Suppressor macrophage (primary cell): ENCODE results near the gene DEPDC5.
"Not testable (repeated sequence)": the region's sequence is repeated elsewhere in the genome, so short reads cannot be mapped to it uniquely, and the experiment has no call there.

Experiments used
- DNase-seq, 4 experiments: peaks; one replicate each; pipeline ENCODE4 v3.0.0-alpha.2; 2020 to 2022
- total RNA-seq, 17 experiments: gene quantifications; one replicate each; lab custom pipeline; 2026; ENCODE audit warnings: mixed read lengths in 6 of 17, inconsistent platforms in 3 of 17; lab: John Stamatoyannopoulos, UW

Gene DEPDC5
- total RNA-seq: 6.6 to 32.5 (median 16.9) reads per million in 17 experiments

DNA sequence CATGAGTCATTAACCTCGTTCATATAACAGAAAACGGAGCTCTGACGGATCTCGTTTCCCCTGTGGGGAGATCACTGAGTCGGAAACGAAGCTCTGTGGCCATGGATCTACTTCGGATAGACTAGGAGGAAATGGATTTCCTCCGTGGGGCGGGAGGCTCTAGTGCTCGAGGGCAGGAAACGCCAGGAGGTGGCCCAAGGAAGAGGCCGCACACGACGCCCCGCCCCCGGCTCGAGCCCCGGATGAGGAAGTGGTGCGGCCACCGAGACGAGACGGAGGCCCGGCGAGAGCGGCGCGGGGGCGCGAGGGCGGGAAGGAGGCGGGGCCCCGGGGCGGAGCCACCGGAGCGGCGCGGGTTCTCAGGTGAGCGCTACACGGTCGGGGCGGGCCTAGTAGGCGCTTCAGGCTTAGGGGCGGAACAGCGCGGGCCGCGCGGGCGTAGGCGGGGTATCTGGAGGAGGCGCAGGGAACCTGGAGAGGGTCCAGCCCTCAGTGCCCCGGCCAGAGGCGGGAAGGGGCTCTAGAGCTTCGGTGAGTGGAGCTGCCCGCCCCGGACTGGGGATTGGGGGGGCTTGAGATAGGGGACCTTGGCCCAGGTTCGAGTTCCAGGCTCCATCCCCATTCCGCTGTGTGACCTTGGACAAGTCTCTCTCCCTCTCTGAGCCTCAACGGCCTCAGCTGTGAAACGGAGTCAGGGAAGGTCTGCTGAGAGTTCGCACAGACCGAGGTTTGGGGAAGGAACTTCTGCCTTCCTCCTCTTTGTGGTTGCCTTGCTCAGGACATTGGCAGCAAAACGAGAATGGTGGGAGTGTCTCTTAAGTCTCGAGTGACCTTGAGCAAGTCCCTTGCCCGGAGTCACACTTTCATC, at the start of gene DEPDC5:
Gene DEPDC5, plus strand, starts transcription at position 386 of the 868 bp plus-strand sequence. CDS start 903 bp downstream, outside the sequence.
- DNase-seq: peak; percentile 97 to 99 (median 98)

- DNase-seq: no peak
These were observed 46.3 kb upstream of the DEPDC5 start for GRCh38 chr22:31707519-31707918.

GRCh38 chr22:31711226-31711625, 42.6 kb upstream of the DEPDC5 start:
- peak; percentile 63 to 79 (median 66) for DNase-seq

DNA sequence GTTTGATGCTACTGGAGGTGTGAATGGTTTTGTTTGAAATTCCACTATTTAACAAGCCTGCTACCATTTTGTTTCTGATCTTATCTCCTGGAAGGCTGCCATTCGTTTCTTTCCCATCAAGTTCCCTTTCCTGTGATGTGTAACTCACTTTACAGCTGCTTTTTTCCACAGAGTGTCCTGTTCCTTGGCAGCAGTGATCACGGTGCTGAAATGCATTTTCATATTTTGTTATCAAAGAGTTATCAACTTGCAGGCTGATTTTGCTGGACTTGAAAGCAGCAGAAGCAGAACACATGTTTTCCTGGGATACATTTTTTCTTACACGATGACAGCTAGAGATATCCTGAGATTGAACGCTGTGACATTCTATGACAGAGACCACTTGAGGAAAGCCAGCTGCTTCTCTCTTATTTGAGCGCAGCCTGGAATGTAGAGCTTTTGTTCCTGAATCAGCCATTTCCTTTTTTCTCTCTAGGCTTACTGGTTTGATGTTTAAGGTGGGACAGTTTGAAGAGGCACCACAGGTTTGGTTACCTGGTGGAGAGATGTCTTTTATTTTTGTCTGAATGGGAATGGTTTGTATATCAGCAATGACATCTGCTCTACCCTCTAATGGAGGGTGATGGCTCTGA, 38.6 kb upstream of the DEPDC5 start:
- no peak for DNase-seq

DNA sequence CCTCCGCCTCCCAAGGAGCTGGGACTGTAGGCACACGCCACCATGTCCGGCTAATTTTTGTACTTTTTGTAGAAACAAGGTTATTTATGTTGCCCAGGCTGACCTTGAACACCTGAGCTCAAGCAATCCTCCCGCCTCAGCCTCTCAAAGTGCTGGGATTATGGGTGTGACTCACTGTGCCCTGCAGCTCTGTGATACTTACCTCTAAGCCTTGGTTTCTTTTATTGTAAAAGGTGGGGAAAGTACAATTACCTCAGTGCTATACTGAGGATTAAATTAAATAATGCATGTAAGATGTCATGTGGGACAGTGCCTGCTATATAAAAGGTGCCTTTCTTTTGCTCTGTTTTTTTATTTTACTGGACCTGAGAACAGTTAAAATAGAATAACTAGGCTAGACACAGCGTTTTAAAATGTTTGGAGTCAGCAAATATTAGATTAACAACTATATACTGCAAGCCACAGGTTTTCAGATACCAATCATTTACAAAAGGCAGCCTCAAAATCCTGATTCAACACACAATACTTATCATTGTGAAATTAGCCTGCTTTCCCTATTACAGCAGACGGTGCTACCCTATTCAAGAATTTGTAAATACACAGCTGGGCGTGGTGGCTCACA, 33.9 kb upstream of the DEPDC5 start:
- DNase-seq: no peak

- no peak for DNase-seq
These were observed 30.1 kb upstream of the DEPDC5 start for GRCh38 chr22:31723723-31724122.

DNA sequence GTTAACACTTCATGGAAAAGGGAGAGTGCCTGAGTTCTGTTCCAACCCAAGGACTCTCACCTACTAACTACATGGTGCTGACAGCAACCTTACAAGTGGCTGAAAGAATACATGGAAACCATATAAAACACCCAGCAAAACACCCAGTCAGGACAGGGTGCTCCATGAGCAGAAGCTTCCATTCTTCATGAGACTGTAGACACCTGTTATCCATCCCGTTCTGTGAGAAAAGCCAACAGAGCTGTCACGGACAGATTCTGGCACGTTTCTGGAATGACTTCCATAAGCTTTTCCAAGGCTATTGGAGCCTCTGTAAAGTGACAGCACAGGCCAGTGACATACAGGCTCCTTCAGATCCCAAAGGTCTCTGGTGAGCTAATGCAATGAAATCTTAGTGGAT, 27.1 kb upstream of the DEPDC5 start:
- DNase-seq: no peak

DNA sequence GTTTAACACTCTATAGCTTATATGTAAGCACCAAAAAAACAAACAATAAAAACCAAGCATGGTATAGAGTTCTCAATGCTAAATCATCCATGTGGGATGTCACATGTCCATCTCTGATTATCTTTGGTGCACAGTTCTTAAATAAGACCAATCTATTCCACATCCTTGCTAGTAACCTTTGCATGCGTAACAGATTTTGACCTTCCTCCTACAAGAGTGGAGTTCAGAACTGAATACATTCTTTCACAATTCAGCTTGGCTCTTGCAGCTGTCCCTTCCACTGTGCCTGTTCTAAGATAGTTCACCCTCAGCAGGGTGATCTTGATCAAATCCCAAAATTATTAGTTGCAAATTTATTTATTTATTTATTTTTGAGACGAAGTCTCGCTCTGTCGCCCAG, 25.0 kb upstream of the DEPDC5 start:
- peak in 2 of 4 experiments; percentile 29 to 31 for DNase-seq

DNA sequence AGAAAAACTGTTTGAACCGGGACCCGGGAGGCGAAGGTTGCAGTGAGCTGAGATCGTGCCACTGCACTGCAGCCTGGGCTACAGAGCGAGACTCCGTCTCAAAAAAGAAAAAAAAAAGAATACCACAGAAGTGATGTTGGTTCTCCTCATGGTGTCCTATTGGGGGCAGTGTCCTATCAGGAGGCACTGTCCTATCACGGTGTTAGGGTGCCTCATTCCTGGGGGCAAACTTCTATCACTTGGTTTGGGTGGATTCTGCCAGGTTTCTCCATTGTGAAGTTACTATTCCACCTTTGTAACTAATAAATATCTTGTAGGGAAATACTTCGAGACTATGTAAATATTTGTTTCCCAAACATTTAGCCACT, 23.5 kb upstream of the DEPDC5 start:
- no peak for DNase-seq

GRCh38 chr22:31732089-31732829, 21.6 kb upstream of the DEPDC5 start:
- no peak for DNase-seq

DNA sequence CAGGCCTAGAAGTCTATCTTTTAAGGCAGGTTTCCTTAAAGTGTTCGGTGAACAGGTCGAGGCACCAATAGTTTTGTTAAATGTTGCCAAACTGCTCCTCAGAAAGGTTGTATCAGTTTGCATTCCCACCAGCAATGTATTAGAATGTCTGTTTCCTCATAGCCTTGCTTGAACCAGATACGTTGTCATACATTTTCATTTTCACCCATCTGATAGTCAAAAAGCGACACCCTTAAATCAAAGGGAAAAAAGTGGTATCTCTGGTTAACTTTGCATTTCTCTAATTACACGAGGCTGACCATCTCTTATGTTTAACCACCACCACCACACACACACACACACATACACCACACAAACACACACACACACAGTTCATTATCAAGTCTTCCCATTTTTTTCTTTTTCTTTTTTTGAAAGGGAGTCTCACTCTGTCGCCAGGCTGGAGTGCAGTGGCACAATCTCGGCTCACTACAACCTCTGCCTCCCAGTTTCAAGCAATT, 20.2 kb upstream of the DEPDC5 start:
- no peak for DNase-seq

GRCh38 chr22:31734512-31734911, 19.3 kb upstream of the DEPDC5 start:
- no peak for DNase-seq

DNA sequence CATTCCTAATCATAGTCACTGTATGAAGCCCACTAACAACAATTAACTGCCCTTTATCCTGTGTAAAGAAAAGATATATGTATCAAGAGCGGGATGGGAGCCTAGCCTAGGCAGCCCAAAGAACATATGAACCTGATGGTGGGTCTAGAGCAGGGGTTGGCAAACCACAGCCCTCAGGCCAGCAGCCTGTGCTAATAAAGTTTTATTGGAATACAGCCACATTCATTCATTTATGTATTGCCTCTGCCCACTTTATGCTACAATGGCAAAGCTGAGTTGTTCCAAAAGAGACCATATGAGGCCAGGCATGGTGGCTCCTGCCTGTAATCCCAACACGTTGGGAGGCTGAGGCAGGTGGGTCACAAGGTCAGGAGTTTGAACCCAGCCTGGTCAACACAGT, 17.4 kb upstream of the DEPDC5 start:
- DNase-seq: no peak

DNA sequence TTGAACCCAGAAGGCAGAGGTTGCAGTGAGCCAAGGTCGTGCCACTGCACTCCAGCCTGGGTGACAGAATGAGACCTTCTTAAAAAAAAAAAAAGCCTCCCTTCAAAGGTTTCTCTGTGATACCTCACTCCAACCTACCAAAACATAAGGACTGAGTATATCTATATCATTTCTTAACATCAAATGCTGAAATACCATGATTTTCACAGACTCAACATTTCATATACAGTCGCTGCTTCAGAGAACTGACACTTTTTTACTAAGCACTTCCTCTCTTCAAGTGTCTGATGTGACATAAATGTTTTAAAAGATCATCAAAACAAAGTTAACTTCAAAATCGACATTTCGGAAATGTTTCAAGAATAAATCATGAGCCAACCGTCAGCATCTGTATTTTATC, 15.9 kb upstream of the DEPDC5 start:
- DNase-seq: no peak

- DNase-seq: no peak
These were observed 15.3 kb upstream of the DEPDC5 start for GRCh38 chr22:31738566-31738965.

GRCh38 chr22:31739795-31740201, 14.0 kb upstream of the DEPDC5 start:
- DNase-seq: peak in 1 of 4 experiments; percentile 8

- DNase-seq: not testable (repeated sequence)
These were observed 13.5 kb upstream of the DEPDC5 start for GRCh38 chr22:31740314-31740713.

GRCh38 chr22:31742115-31742514, 11.7 kb upstream of the DEPDC5 start:
- peak; percentile 16 to 64 (median 44) for DNase-seq

GRCh38 chr22:31742682-31743081, 11.1 kb upstream of the DEPDC5 start:
- DNase-seq: no peak

DNA sequence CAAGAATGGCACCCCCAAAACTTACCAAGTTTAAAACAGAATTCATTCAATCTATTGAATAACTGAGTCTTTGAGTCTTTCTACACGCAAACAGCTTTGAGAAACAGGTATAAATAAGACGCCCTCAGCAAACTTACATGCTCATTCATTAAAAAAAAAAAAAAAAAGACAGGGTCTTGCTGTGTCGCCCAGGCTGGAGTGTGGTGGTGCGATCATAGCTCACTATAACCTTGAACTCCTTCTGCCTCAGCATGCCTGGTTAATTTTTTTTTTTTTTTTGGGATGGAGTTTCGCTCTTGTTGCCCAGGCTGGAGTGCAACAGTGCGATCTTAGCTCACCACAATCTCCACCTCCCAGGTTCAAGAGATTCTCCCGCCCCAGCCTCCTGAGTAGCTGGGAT, 9.9 kb upstream of the DEPDC5 start:
- no peak for DNase-seq

DNA sequence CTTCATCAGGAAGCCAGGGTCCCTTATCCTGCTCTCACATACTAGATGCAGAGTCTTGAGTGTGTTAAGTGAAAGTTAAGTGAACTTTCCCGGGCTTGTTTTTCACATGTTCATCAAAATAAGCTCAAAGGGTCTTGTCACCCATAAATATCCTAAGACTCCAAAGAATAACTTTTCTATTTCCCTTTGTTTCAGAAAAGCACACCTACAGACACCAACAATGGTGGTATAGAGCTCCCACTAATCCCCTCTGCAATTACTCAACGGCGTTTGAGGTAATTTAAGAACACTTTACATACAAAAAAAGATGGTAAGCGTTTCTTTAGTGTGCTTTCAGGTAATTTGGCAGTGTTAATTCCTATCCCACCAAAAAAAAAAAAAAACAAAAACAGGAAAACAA, 6.4 kb upstream of the DEPDC5 start:
- no peak for DNase-seq

- peak in 3 of 4 experiments; percentile 14 to 24 (median 17) for DNase-seq
These were observed 5.3 kb upstream of the DEPDC5 start for GRCh38 chr22:31748490-31748889.
